ENCODE data around the gene MSANTD2. TPM values are rescaled to one million over a fixed set of nuclear protein-coding genes. Genes with fewer than 3 reads are reported as not detected.
A peak's percentile ranks its signal among the peaks of the same experiment; 100 is the strongest.
"Not testable (repeated sequence)": the region's sequence is repeated elsewhere in the genome, so short reads cannot be mapped to it uniquely, and the experiment has no call there.

MSANTD2 gene
- total and polyA plus RNA-seq, 7 experiments from 2014 or later: 3.8 to 29.5 (median 12.1) TPM

- H3K27me3 ChIP-seq (ENCODE audit: control insufficient read depth in 2 of 2, insufficient read depth in 2 of 2, low read length in 2 of 2); H3K9me3 ChIP-seq (ENCODE audit: control insufficient read depth in 2 of 3, low read length in 3 of 3); DNase-seq; H3K4me3 Mint-ChIP-seq; H3K4me1 ChIP-seq (ENCODE audit: control insufficient read depth in 2 of 2, insufficient read depth in 2 of 2, low read length in 2 of 2); H3K4me3 ChIP-seq (ENCODE audit: low read length); ATAC-seq; H3K4me1 Mint-ChIP-seq; H3K27me3 Mint-ChIP-seq; H3K9me3 Mint-ChIP-seq; intact Hi-C loops (cut with micrococcal nuclease); H3K27ac Mint-ChIP-seq; H3K27ac ChIP-seq (ENCODE audit: low read depth, low read length); POLR2A ChIA-PET: not testable (repeated sequence)
- CTCF ChIA-PET: interaction anchor here (0.8 to 3.3 kb wide), 2 partner anchors 28 to 101 kb away, joined by 3 to 15 read pairs; no protein-coding TSS in a partner anchor
- H3K36me3 Mint-ChIP-seq: peaks cover 7 to 41% (median 10%) of the 10 kb centered on the region in 5 donors
- H3K36me3 ChIP-seq (ENCODE audit: control insufficient read depth in 2 of 3, insufficient read depth in 3 of 3, low read length in 3 of 3): peaks cover 4 to 38% (median 5%) of the 10 kb centered on the region in 3 experiments
Observed at GRCh38 chr11:124770959-124771358, 29.2 kb downstream of the MSANTD2 start.

- H3K27ac ChIP-seq (ENCODE audit: low read depth, low read length): no peak overlapping the region
- no peaks in the 10 kb centered on the region for H3K9me3 ChIP-seq (ENCODE audit: control insufficient read depth in 2 of 3, low read length in 3 of 3)
- H3K4me3 ChIP-seq (ENCODE audit: low read length): no peak overlapping the region
- H3K4me1 Mint-ChIP-seq: peaks cover 0 to 5% (median 0%) of the 10 kb centered on the region in 7 donors
- ChIA-PET CTCF (interaction anchor here (0.8 to 3.3 kb wide), 4 partner anchors 29 to 100 kb away, joined by 3 to 15 read pairs (median 4); no protein-coding TSS in a partner anchor), POLR2A (no interaction called here)
- peaks cover 7 to 34% (median 10%) of the 10 kb centered on the region in 5 donors for H3K36me3 Mint-ChIP-seq
- H3K9me3 Mint-ChIP-seq: no peaks in the 10 kb centered on the region
- no peak for ATAC-seq
- no peaks in the 10 kb centered on the region for H3K27me3 Mint-ChIP-seq
- DNase-seq: no peak
- peaks cover 4 to 38% (median 5%) of the 10 kb centered on the region in 3 experiments for H3K36me3 ChIP-seq (ENCODE audit: control insufficient read depth in 2 of 3, insufficient read depth in 3 of 3, low read length in 3 of 3)
- no peak overlapping the region for H3K4me3 Mint-ChIP-seq
- intact Hi-C loops (cut with micrococcal nuclease): no loop called here
- peak overlapping the region in 1 of 9 donors; percentile 22 for H3K27ac Mint-ChIP-seq
- H3K27me3 ChIP-seq (ENCODE audit: control insufficient read depth in 2 of 2, insufficient read depth in 2 of 2, low read length in 2 of 2): no peaks in the 10 kb centered on the region
- no peaks in the 10 kb centered on the region for H3K4me1 ChIP-seq (ENCODE audit: control insufficient read depth in 2 of 2, insufficient read depth in 2 of 2, low read length in 2 of 2)
Observed at GRCh38 chr11:124769806-124770774, 30.1 kb downstream of the MSANTD2 start.

- DNase-seq: no peak
- H3K4me3 Mint-ChIP-seq: no peak overlapping the region
- peaks cover 7 to 34% (median 10%) of the 10 kb centered on the region in 5 donors for H3K36me3 Mint-ChIP-seq
- no peak for ATAC-seq
- H3K9me3 Mint-ChIP-seq: no peaks in the 10 kb centered on the region
- H3K4me3 ChIP-seq (ENCODE audit: low read length): no peak overlapping the region
- intact Hi-C loops (cut with micrococcal nuclease): no loop called here
- H3K27me3 ChIP-seq (ENCODE audit: control insufficient read depth in 2 of 2, insufficient read depth in 2 of 2, low read length in 2 of 2): no peaks in the 10 kb centered on the region
- ChIA-PET POLR2A (interaction anchor here (0.6 to 1.1 kb wide), 2 partner anchors 22 to 98 kb away, joined by 4 read pairs; no protein-coding TSS in a partner anchor), CTCF (interaction anchor here (0.6 to 3.3 kb wide), 6 partner anchors 14 to 99 kb away, joined by 3 to 15 read pairs (median 4); no protein-coding TSS in a partner anchor)
- H3K4me1 Mint-ChIP-seq: peaks cover 0 to 5% (median 0%) of the 10 kb centered on the region in 7 donors
- no peak overlapping the region for H3K27ac ChIP-seq (ENCODE audit: low read depth, low read length)
- H3K4me1 ChIP-seq (ENCODE audit: control insufficient read depth in 2 of 2, insufficient read depth in 2 of 2, low read length in 2 of 2): no peaks in the 10 kb centered on the region
- H3K36me3 ChIP-seq (ENCODE audit: control insufficient read depth in 2 of 3, insufficient read depth in 3 of 3, low read length in 3 of 3): peaks cover 4 to 38% (median 5%) of the 10 kb centered on the region in 3 experiments
- no peaks in the 10 kb centered on the region for H3K27me3 Mint-ChIP-seq
- H3K9me3 ChIP-seq (ENCODE audit: control insufficient read depth in 2 of 3, low read length in 3 of 3): no peaks in the 10 kb centered on the region
- no peak overlapping the region for H3K27ac Mint-ChIP-seq
Observed at GRCh38 chr11:124768914-124769313, 31.3 kb downstream of the MSANTD2 start.

GRCh38 chr11:124766156-124766555 is 34.0 kb downstream of the MSANTD2 start:
- no peak for DNase-seq
- CTCF ChIA-PET: interaction anchor here (0.6 to 7.1 kb wide), 2 partner anchors 96 to 706 kb away, joined by 3 to 110 read pairs; no protein-coding TSS in a partner anchor
- no peaks in the 10 kb centered on the region for H3K9me3 Mint-ChIP-seq
- H3K4me3 Mint-ChIP-seq: no peak overlapping the region
- peaks cover 8% of the 10 kb centered on the region in 2 donors for H3K4me1 ChIP-seq (ENCODE audit: control insufficient read depth in 2 of 2, insufficient read depth in 2 of 2, low read length in 2 of 2)
- peaks cover 0 to 16% (median 3%) of the 10 kb centered on the region in 5 donors for H3K36me3 Mint-ChIP-seq
- peaks cover 0 to 11% (median 7%) of the 10 kb centered on the region in 7 donors for H3K4me1 Mint-ChIP-seq
- POLR2A ChIA-PET: interaction anchor here (1.2 kb wide), 1 partner anchor 19 kb away, joined by 3 read pairs; no protein-coding TSS in a partner anchor
- no peak overlapping the region for H3K27ac ChIP-seq (ENCODE audit: low read depth, low read length)
- no peak overlapping the region for H3K27ac Mint-ChIP-seq
- peaks cover 0 to 2% of the 10 kb centered on the region in 2 donors for H3K27me3 ChIP-seq (ENCODE audit: control insufficient read depth in 2 of 2, insufficient read depth in 2 of 2, low read length in 2 of 2)
- H3K27me3 Mint-ChIP-seq: peaks cover 0 to 10% (median 5%) of the 10 kb centered on the region in 5 donors
- no peak overlapping the region for H3K4me3 ChIP-seq (ENCODE audit: low read length)
- no peak for ATAC-seq
- no peaks in the 10 kb centered on the region for H3K9me3 ChIP-seq (ENCODE audit: control insufficient read depth in 2 of 3, low read length in 3 of 3)
- peaks cover 0 to 20% (median 2%) of the 10 kb centered on the region in 3 experiments for H3K36me3 ChIP-seq (ENCODE audit: control insufficient read depth in 2 of 3, insufficient read depth in 3 of 3, low read length in 3 of 3)
- intact Hi-C loops (cut with micrococcal nuclease): no loop called here

GRCh38 chr11:124763156-124763947 is 36.9 kb downstream of the MSANTD2 start:
- peaks cover 0 to 1% (median 0%) of the 10 kb centered on the region in 11 donors for H3K9me3 Mint-ChIP-seq

More at GRCh38 chr11:124763156-124763947, 36.9 kb downstream of the MSANTD2 start:
- ChIA-PET POLR2A (interaction anchor here (0.6 to 5.1 kb wide), 12 partner anchors 10 to 191 kb away, joined by 3 to 54 read pairs (median 4); partner anchors contain the start of genes CCDC15, MSANTD2, SIAE and SPA17), CTCF (interaction anchor here (0.6 to 7.1 kb wide), 28 partner anchors 10 to 143 kb away, joined by 3 to 110 read pairs (median 5); partner anchors contain the start of genes MSANTD2, SIAE and SPA17)
- H3K4me3 Mint-ChIP-seq: peak overlapping the region; percentile 87 to 99 (median 94)
- H3K4me1 Mint-ChIP-seq: peaks cover 4 to 37% (median 20%) of the 10 kb centered on the region in 7 donors
- H3K27me3 Mint-ChIP-seq: peaks cover 12 to 35% (median 27%) of the 10 kb centered on the region in 5 donors
- H3K27ac ChIP-seq (ENCODE audit: low read depth, low read length): no peak overlapping the region
- peak overlapping the region; percentile 87 for H3K4me3 ChIP-seq (ENCODE audit: low read length)
- H3K27me3 ChIP-seq (ENCODE audit: control insufficient read depth in 2 of 2, insufficient read depth in 2 of 2, low read length in 2 of 2): peaks cover 7 to 16% of the 10 kb centered on the region in 2 donors
- peaks cover 0 to 11% (median 0%) of the 10 kb centered on the region in 3 experiments for H3K36me3 ChIP-seq (ENCODE audit: control insufficient read depth in 2 of 3, insufficient read depth in 3 of 3, low read length in 3 of 3)
- intact Hi-C loops (cut with micrococcal nuclease): loop anchor here (1.0 to 5.0 kb wide), 14 partner anchors 17 to 379 kb away; partner anchors contain the start of genes CCDC15 (in 2 of the 2), MSANTD2 (in 1 of the 2), SIAE (in 1 of the 2) and SPA17 (in 1 of the 2)
- H3K36me3 Mint-ChIP-seq: peaks cover 0 to 4% (median 3%) of the 10 kb centered on the region in 5 donors
- H3K4me1 ChIP-seq (ENCODE audit: control insufficient read depth in 2 of 2, insufficient read depth in 2 of 2, low read length in 2 of 2): peaks cover 8 to 28% of the 10 kb centered on the region in 2 donors
- ATAC-seq: peak; percentile 71
- H3K27ac Mint-ChIP-seq: peak overlapping the region; percentile 24 to 92 (median 72)
- DNase-seq: peak; percentile 73 to 87 (median 83)
- no peaks in the 10 kb centered on the region for H3K9me3 ChIP-seq (ENCODE audit: control insufficient read depth in 2 of 3, low read length in 3 of 3)
